ENCODE data around the gene CAMK1D. TPM values are rescaled to one million over a fixed set of nuclear protein-coding genes. Genes with fewer than 3 reads are reported as not detected.

The CAMK1D gene
- total and polyA plus RNA-seq, 2 of the 4 experiments (the other 2 are of a cell fraction): 5.0 to 5.3 TPM

GRCh38 chr10:12869427-12869826 is 520.1 kb downstream of the CAMK1D start:
- intact Hi-C loops (cut with micrococcal nuclease): no loop called here

More at GRCh38 chr10:12869427-12869826, 520.1 kb downstream of the CAMK1D start:
- no peak overlapping the region for H3K56ac ChIP-seq (ENCODE audit: extremely low read depth, insufficient read depth, low read length)
- DNase-seq (peak; percentile 15), ATAC-seq (ENCODE audit: low read depth) (no peak)
- dilution Hi-C loops (cut with HindIII; ENCODE audit: low sequenced_read_pairs, unreplicated experiment) (no loop called here), in situ Hi-C loops (cut with MboI; ENCODE audit: low sequenced_read_pairs) (no loop called here)
- H3K23ac ChIP-seq (ENCODE audit: low read depth, low read length): no peak overlapping the region
- no peak overlapping the region for H2AK5ac ChIP-seq (ENCODE audit: low read depth, low read length)
- H3K79me1 ChIP-seq (ENCODE audit: low read depth in 1 of 2, low read length in 2 of 2): no peaks in the 10 kb centered on the region
- TF ChIP-seq MAZ (IDR thresholded peaks at IDR 0.05; ENCODE audit: borderline replicate concordance, low read depth, low read length) (no peak), FOS (IDR thresholded peaks at IDR 0.05; ENCODE audit: low read depth, low read length) (no peak), CTCF (conservative IDR thresholded peaks at IDR 0.05; ENCODE audit: low read depth, low read length) (no peak), CHD1 (IDR thresholded peaks at IDR 0.05; ENCODE audit: low read depth, low read length) (no peak), NFE2L2 (IDR thresholded peaks at IDR 0.05; ENCODE audit: low read depth, low read length) (no peak), CEBPB (IDR thresholded peaks at IDR 0.05; ENCODE audit: low read depth, low read length) (no peak), SMC3 (IDR thresholded peaks at IDR 0.05; ENCODE audit: low read depth, low read length) (no peak), RAD21 (IDR thresholded peaks at IDR 0.05; ENCODE audit: low read length) (no peak), ELK1 (IDR thresholded peaks at IDR 0.05; ENCODE audit: borderline replicate concordance, low read depth, low read length) (no peak), RCOR1 (IDR thresholded peaks at IDR 0.05; ENCODE audit: insufficient replicate concordance, low read length) (no peak), USF2 (IDR thresholded peaks at IDR 0.05; ENCODE audit: low read depth, low read length) (no peak), BHLHE40 (IDR thresholded peaks at IDR 0.05; ENCODE audit: low read depth, low read length) (no peak), RFX5 (IDR thresholded peaks at IDR 0.05; ENCODE audit: low read depth, low read length) (no peak), MAFK (IDR thresholded peaks at IDR 0.05; ENCODE audit: low read depth, low read length) (no peak), MXI1 (IDR thresholded peaks at IDR 0.05; ENCODE audit: borderline replicate concordance, low read depth, low read length) (no peak)
- H3K36me3 ChIP-seq (ENCODE audit: control insufficient read depth, insufficient read depth, low read length): no peaks in the 10 kb centered on the region
- H3K9ac ChIP-seq (ENCODE audit: low read depth, low read length): no peak overlapping the region
- WGBS, 2 experiments (ENCODE audit: extremely low coverage in 2 of 2, insufficient read length in 1 of 2): no CpG with 5 or more reads among the region's 3 CpGs
- no peak overlapping the region for H3K27ac ChIP-seq (ENCODE audit: insufficient read depth, low read length)
- POLR2A ChIA-PET (ENCODE audit: unreplicated experiment): no interaction called here
- no peak overlapping the region for H2AFZ ChIP-seq (replicated peaks; ENCODE audit: low read length, poor library complexity)
- H3K4ac ChIP-seq (ENCODE audit: low read depth, low read length): no peak overlapping the region
- no peak overlapping the region for H2BK20ac ChIP-seq (ENCODE audit: low read depth, low read length)
- no TSS peak for BruUV-seq (replicated peaks)
- no peak overlapping the region for H3K4me3 ChIP-seq (ENCODE audit: insufficient read depth, low read depth, low read length)
- no peaks in the 10 kb centered on the region for H4K20me1 ChIP-seq (ENCODE audit: insufficient read depth, low read length)
- no peak overlapping the region for H4K8ac ChIP-seq (ENCODE audit: low read depth in 2 of 2, low read length in 2 of 2)
- no peaks in the 10 kb centered on the region for H3K4me1 ChIP-seq (ENCODE audit: control insufficient read depth, insufficient read depth, low read length)
- H2BK5ac ChIP-seq (ENCODE audit: low read depth, low read length, poor library complexity, severe bottlenecking): no peak overlapping the region
- no peaks in the 10 kb centered on the region for H3K9me1 ChIP-seq (ENCODE audit: insufficient read depth, low read length)
- H4K91ac ChIP-seq (ENCODE audit: insufficient read depth, low read depth, low read length): no peak overlapping the region
- no peak overlapping the region for H3K14ac ChIP-seq (replicated peaks; ENCODE audit: low read depth, low read length)
- no peak overlapping the region for H3K18ac ChIP-seq (ENCODE audit: low read depth, low read length)
- H3K27me3 ChIP-seq (ENCODE audit: control insufficient read depth, insufficient read depth, low read length): peaks cover 27% of the 10 kb centered on the region
- 0 out of 2 replicates have a peak, but pooled peaks cover 2% of the 10 kb centered on the region for H3K9me3 ChIP-seq (ENCODE audit: control insufficient read depth, insufficient read depth, low read length)
- no peak overlapping the region for H3K4me2 ChIP-seq (ENCODE audit: low read depth, low read length)
- CTCF ChIA-PET: no interaction called here
- H2BK15ac ChIP-seq (ENCODE audit: low read depth, low read length): no peak overlapping the region
- H4K5ac ChIP-seq (ENCODE audit: low read depth, low read length): no peak overlapping the region
- no peak overlapping the region for H2BK120ac ChIP-seq (ENCODE audit: low read depth, low read length)
- H2AK9ac ChIP-seq (replicated peaks; ENCODE audit: low read depth, low read length, poor library complexity): no peak overlapping the region

All from IMR-90 (cell line).